ENCODE measurements around the gene PAIP2. TPM values are rescaled to one million over a fixed set of nuclear protein-coding genes. Genes with fewer than 3 reads are reported as not detected.
A peak's percentile ranks its signal among the peaks of the same experiment; 100 is the strongest.

Gene PAIP2
- total RNA-seq, 1 donor: 47.8 TPM

GRCh38 chr5:139381837-139382761 lies 40.4 kb downstream of the PAIP2 start:
- H3K27ac ChIP-seq (ENCODE audit: low read depth, low read length): no peak overlapping the region
- peaks cover 4% of the 10 kb centered on the region for H3K4me1 ChIP-seq (ENCODE audit: insufficient read depth, low read length)
- no peak overlapping the region for H2AFZ ChIP-seq (ENCODE audit: low read length)
- DNase-seq (ENCODE audit: insufficient read length, low spot score, missing footprints): peak; percentile 84
- no peak for TF ChIP-seq CTCF (IDR thresholded peaks at IDR 0.05; ENCODE audit: extremely low read depth, low read depth, low read length)
- no peaks in the 10 kb centered on the region for H3K27me3 ChIP-seq (ENCODE audit: insufficient read depth, low read length)
- H3K4me2 ChIP-seq (ENCODE audit: insufficient read depth, low read length): no peak overlapping the region
- no peak overlapping the region for H3K4me3 ChIP-seq (ENCODE audit: insufficient read depth, low read length)
- no peaks in the 10 kb centered on the region for H4K20me1 ChIP-seq (ENCODE audit: insufficient read depth, low read length)
- H3K79me2 ChIP-seq (ENCODE audit: insufficient read depth, low read length): no peaks in the 10 kb centered on the region
- no peaks in the 10 kb centered on the region for H3K9me3 ChIP-seq (ENCODE audit: low read depth, low read length)
- no peaks in the 10 kb centered on the region for H3K36me3 ChIP-seq (ENCODE audit: insufficient read depth, low read length)

GRCh38 chr5:139382807-139383206 lies 41.2 kb downstream of the PAIP2 start:
- no peaks in the 10 kb centered on the region for H3K36me3 ChIP-seq (ENCODE audit: insufficient read depth, low read length)
- no peaks in the 10 kb centered on the region for H3K27me3 ChIP-seq (ENCODE audit: insufficient read depth, low read length)
- peaks cover 4% of the 10 kb centered on the region for H3K4me1 ChIP-seq (ENCODE audit: insufficient read depth, low read length)
- H3K79me2 ChIP-seq (ENCODE audit: insufficient read depth, low read length): no peaks in the 10 kb centered on the region
- H2AFZ ChIP-seq (ENCODE audit: low read length): no peak overlapping the region
- no peaks in the 10 kb centered on the region for H4K20me1 ChIP-seq (ENCODE audit: insufficient read depth, low read length)
- H3K4me3 ChIP-seq (ENCODE audit: insufficient read depth, low read length): no peak overlapping the region
- H3K9me3 ChIP-seq (ENCODE audit: low read depth, low read length): no peaks in the 10 kb centered on the region
- no peak overlapping the region for H3K27ac ChIP-seq (ENCODE audit: low read depth, low read length)
- TF ChIP-seq CTCF (IDR thresholded peaks at IDR 0.05; ENCODE audit: extremely low read depth, low read depth, low read length): no peak
- no peak overlapping the region for H3K4me2 ChIP-seq (ENCODE audit: insufficient read depth, low read length)
- DNase-seq (ENCODE audit: insufficient read length, low spot score, missing footprints): peak; percentile 15

- Histone ChIP-seq H2AFZ (ENCODE audit: low read length) (no peak within 1 kb of the TSS), H3K9me3 (ENCODE audit: low read depth, low read length) (no peaks in the 10 kb centered on the region), H3K27ac (ENCODE audit: low read depth, low read length) (no peak within 1 kb of the TSS), H3K4me3 (ENCODE audit: insufficient read depth, low read length) (no peak within 1 kb of the TSS), H3K27me3 (ENCODE audit: insufficient read depth, low read length) (no peaks in the 10 kb centered on the region), H3K36me3 (ENCODE audit: insufficient read depth, low read length) (no peaks in the 10 kb centered on the region), H3K4me2 (ENCODE audit: insufficient read depth, low read length) (no peak within 1 kb of the TSS), H3K4me1 (ENCODE audit: insufficient read depth, low read length) (peaks cover 4% of the 10 kb centered on the region), H4K20me1 (ENCODE audit: insufficient read depth, low read length) (no peaks in the 10 kb centered on the region), H3K79me2 (ENCODE audit: insufficient read depth, low read length) (no peaks in the 10 kb centered on the region)
- TF ChIP-seq CTCF (IDR thresholded peaks at IDR 0.05; ENCODE audit: extremely low read depth, low read depth, low read length): no peak
- DNase-seq (ENCODE audit: insufficient read length, low spot score, missing footprints): peak; percentile 76
These were observed 41.8 kb downstream of the PAIP2 start, which contains the start of gene SLC23A1 for GRCh38 chr5:139383275-139383992. TSS of gene SLC23A1 (minus strand) at chr5:139383297. CDS start at chr5:139383253, 44 bp downstream.
